SKM-1 (cell line): ENCODE measurements around the gene CTIF.

Experiments used
- DNase-seq: peaks from one replicate; lab custom pipeline; 2025; ENCODE audit not compliant: unreplicated experiment; lab: John Stamatoyannopoulos, UW

CTIF gene

DNA sequence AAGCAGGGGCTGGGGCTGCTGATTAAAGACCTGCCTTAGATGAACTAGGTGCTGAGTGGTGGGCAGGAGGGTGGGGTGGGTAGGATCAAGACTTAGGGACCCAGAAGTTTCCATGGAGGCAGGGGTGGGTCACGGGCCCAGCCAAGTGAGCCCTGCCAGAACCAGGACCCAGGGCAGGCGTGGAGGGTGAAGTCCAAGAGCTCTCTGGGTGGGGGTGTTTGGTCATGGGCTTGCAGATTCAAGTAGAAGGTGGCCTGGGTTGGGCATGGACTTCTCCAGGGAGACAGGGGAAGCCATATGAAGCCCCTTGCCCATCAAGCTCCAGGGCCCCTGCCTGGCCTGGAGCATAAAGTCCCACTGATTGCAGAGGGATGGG is 243.1 kb downstream of the CTIF start:
- DNase-seq: no peak

GRCh38 chr18:48782381-48782861 is 243.6 kb downstream of the CTIF start:
- no peak for DNase-seq

- no peak for DNase-seq
These were observed 245.0 kb downstream of the CTIF start for GRCh38 chr18:48783616-48784520.

- no peak for DNase-seq
These were observed 245.8 kb downstream of the CTIF start for GRCh38 chr18:48784656-48785055.

DNA sequence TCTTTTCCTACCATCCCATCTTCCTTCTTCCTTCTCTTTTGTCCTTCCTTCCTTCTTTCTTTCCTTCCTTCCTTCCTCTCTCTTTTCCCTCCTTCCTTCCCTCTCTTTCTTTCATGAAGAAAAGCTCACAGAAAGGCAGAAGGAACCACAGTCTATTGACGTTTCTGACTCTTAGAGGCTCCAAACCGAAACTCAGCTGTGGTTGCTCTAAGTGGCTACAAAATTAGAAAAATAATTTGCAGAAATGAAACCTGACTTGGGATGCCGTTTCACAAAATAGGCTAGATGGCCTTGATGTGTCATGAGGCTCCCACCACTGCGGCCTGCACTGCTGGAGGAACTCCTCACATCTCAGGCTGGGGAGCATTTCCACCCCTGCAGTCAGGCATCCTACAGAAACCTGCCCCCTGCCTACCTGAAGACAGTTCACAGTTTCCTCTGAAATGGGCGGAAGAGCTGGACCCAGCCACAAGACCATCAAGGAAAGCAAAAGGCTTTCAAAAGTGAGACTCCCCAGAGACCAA is 246.3 kb downstream of the CTIF start:
- no peak for DNase-seq

DNA sequence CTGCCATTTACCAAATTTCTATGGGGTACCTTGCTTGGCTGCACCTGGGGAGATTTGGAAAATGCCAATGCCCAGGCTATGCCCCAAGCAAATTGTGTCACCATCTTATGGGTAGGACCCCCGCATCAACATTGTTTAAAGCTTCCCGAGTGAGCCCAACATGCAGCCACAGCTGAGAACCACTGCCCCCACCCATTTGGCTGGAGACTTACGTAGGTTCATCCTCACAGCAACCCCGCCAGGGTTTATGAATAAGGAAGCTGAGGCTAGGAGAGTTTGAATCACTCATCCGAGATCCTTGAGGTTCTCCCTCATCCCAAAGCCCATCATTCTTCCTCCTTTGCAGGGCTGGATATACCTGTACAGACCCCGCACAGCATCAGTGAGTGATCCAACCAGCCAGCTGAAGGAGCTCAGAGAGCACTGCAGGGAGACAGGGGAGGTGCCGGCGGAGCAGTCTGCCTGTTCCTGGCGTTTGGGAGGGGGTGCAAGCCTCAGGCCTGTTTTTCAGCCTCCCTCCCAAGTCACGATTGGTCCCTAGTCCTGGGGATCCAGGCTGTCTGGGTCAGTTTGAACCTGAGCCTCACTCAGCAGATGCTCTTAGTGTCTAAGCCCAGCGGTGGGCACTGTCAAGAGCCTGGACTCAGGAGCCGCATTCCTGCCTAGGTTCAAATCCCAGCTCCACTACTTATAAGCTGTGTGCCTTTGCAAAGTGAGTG is 247.1 kb downstream of the CTIF start:
- no peak for DNase-seq

DNA sequence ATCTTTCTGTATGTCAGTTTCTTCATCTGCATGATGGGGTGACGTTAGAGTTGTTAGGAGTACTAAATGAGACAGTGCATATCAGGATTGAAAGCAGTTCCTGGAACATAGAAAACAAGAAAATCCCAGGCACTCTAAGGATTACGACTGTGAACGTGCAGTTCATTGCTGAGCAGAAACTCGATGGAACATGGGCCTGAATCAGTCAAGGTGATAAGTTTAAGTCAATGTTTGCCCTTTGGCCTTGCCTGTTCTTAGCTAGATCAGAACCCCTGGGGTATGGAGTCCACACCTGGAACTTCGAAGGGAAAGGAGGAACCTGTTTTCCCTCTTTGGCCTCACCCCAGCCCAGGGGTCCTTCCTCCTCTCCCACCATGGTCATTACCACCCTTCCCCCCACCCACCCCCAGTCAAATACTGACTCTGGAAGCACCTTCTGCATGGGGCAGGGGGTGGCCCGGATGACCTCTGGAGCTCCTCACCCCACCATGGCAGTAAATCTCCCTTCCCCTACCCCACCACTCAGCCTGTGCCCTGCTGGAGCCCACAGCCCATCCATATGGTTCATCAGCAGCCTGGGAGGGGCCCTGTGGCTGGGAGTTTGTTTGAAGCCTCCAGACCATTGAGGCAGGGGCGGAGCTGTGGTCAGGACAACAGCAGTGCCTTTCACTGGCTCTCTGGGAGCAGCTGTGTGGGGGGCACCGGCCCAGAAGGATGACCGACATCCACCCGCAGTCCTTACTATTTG is 247.8 kb downstream of the CTIF start:
- no peak for DNase-seq

DNA sequence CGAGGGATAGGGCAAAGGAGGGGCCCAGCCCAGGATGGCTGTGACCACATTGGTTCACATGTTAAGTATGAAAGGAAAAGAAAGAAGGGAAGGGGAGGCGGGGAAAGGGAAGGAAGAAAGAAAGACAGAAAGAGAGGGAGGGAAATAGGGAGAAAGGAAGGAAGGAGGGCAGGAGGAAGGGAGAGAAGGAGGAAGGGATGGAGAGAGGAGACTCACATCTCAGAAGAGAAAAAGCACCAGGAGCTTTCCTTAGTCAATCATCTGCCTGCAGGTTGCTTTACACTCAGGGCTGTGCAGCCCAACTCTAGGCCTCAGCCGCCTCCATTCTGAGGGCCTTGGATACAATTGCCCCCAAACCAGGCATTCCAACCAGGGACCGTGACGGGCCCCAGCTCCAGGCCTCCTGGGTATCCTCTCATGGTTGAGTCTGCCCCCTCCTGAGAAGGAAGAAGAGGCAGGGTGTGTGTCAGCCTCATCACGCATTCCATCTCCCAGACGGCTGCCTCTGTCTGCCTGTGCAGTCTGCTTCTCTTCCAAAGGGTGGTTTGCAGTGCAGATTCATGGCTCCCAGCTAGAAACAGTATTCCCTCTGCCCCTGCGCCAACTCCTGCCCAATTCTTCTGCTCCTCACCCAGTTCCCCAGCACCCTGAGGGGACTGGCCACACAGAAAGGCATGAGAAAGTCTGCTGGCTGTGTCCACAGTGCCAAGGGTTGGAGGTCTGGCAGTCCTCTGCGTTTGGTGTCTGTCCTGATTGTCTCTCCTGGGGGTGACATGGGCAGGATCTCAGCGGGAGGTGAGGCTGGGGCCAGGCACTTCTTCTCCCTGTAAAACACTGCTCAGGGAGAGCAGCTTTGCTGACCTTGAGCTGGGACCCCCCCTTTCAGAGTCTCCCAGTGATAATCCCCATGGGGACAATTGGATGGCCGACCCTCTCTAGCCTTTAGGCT is 248.6 kb downstream of the CTIF start:
- DNase-seq: no peak

GRCh38 chr18:48788373-48788772 is 249.5 kb downstream of the CTIF start:
- DNase-seq: no peak

DNA sequence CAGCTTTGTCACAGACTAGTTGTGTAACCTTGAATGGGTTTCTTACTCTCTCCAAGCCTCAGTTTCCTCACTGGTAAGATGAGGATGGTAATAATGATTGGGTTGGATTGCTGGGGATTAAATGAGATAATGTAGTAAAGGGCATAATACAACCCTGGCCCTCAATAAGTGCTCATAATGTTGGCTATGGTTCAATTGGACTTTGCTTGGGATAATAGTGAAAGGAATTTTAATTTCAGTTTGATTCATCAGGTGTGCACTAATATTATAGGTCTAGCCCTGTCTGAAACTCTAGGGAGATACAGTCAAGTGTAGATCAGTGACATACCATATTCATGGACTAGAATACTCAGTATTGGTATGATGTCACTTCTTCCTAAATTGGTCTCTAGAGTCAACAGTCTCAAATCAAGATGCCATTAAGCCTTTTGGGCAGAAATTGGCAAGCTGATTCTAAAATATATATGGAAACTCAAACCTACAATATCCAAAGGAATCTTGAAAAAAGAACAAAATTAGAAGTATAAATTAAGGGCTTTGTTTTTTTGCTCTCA is 250.5 kb downstream of the CTIF start:
- no peak for DNase-seq

GRCh38 chr18:48790226-48790863 is 251.5 kb downstream of the CTIF start:
- no peak for DNase-seq

GRCh38 chr18:48790869-48791635 is 252.2 kb downstream of the CTIF start:
- no peak for DNase-seq

- no peak for DNase-seq
These were observed 252.8 kb downstream of the CTIF start for GRCh38 chr18:48791636-48792105.

GRCh38 chr18:48792141-48792540 is 253.3 kb downstream of the CTIF start:
- no peak for DNase-seq

- DNase-seq: no peak
These were observed 254.0 kb downstream of the CTIF start for GRCh38 chr18:48792611-48793380.

DNA sequence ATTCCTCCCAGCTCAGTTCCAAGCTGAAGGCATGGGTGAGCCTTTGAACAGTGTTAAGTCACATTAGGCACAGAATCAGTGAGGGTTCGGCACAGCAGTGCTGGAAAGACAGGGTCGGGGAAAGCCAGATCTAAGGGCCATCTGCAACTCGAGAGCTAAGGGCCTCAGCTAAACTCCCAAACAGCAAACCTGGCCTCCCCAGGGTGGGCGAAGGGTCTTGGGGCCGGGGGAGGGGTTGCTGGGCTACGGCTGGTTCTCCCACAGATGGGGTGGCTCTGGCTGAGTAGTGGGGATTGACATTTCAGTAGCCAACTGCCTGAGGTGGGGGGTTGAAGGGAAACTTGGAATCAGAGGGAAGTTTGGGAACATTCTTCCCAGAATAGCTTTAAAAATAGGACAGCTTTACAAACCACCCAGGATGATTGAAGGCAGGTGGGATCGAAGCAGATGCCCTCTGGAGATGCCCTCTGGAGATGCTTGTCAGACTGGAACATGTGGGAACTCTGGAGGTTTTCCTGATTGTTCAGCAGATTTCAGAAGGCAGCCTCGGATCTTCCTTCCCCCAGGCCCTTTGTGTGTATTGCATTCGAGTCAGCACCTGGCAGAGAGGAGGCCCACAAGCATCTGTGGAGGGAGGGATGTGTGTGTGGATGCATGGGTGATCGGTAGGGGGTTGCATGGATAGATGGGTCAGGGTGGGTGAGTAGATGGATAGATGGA is 255.6 kb downstream of the CTIF start:
- DNase-seq: no peak

GRCh38 chr18:48795696-48796095 is 256.9 kb downstream of the CTIF start:
- no peak for DNase-seq
